ENCODE results near the gene KCNE4. TPM values are rescaled to one million over a fixed set of nuclear protein-coding genes. Genes with fewer than 3 reads are reported as not detected.
"Not testable (repeated sequence)": the region's sequence is repeated elsewhere in the genome, so short reads cannot be mapped to it uniquely, and the experiment has no call there.

The KCNE4 gene
- polyA plus RNA-seq, 1 donor: 3.4 TPM

- no peak for DNase-seq
Measured at GRCh38 chr2:223058952-223059716, 7.1 kb downstream of the KCNE4 start.

- DNase-seq: no peak
Measured at GRCh38 chr2:223060201-223060825, 8.3 kb downstream of the KCNE4 start.

- DNase-seq: no peak
Measured at GRCh38 chr2:223062396-223062795, 10.4 kb downstream of the KCNE4 start.

GRCh38 chr2:223065107-223065506 is 13.1 kb downstream of the KCNE4 start:
- DNase-seq: no peak

GRCh38 chr2:223066721-223067120 is 14.7 kb downstream of the KCNE4 start:
- DNase-seq: no peak

- DNase-seq: no peak
Measured at GRCh38 chr2:223068071-223068470, 16.1 kb downstream of the KCNE4 start.

- DNase-seq: no peak
Measured at GRCh38 chr2:223069465-223069864, 17.5 kb downstream of the KCNE4 start.

- DNase-seq: no peak
Measured at GRCh38 chr2:223069988-223070387, 18.0 kb downstream of the KCNE4 start.

GRCh38 chr2:223071139-223071538 is 19.1 kb downstream of the KCNE4 start:
- DNase-seq: peak; percentile 53

- no peak for DNase-seq
Measured at GRCh38 chr2:223072826-223073225, 20.8 kb downstream of the KCNE4 start.

- no peak for DNase-seq
Measured at GRCh38 chr2:223075301-223076270, 23.6 kb downstream of the KCNE4 start.

- no peak for DNase-seq
Measured at GRCh38 chr2:223076573-223076972, 24.6 kb downstream of the KCNE4 start.

GRCh38 chr2:223078482-223078881 is 26.5 kb downstream of the KCNE4 start:
- no peak for DNase-seq

GRCh38 chr2:223079378-223079777 is 27.4 kb downstream of the KCNE4 start:
- DNase-seq: no peak

- no peak for DNase-seq
Measured at GRCh38 chr2:223079925-223080324, 27.9 kb downstream of the KCNE4 start.

- not testable (repeated sequence) for DNase-seq
Measured at GRCh38 chr2:223080790-223081360, 28.9 kb downstream of the KCNE4 start.

GRCh38 chr2:223081789-223082188 is 29.8 kb downstream of the KCNE4 start:
- DNase-seq: no peak

GRCh38 chr2:223082706-223083105 is 30.7 kb downstream of the KCNE4 start:
- no peak for DNase-seq

- DNase-seq: no peak
Measured at GRCh38 chr2:223083402-223084070, 31.5 kb downstream of the KCNE4 start.

- no peak for DNase-seq
Measured at GRCh38 chr2:223084873-223085272, 32.9 kb downstream of the KCNE4 start.

GRCh38 chr2:223086370-223086981 is 34.5 kb downstream of the KCNE4 start:
- no peak for DNase-seq

GRCh38 chr2:223087466-223087865 is 35.5 kb downstream of the KCNE4 start:
- DNase-seq: no peak

Data from hindlimb muscle (tissue), 1 donor.